NCI-H524 treated with DMSO at 0.1 percent for 48 hours (cell line): ENCODE measurements around the gene EFCAB6.

Source experiments
- DNase-seq: peaks from one replicate; lab custom pipeline; 2025; lab: John Stamatoyannopoulos, UW

The EFCAB6 gene

GRCh38 chr22:43812149-43812842 lies at the start of gene EFCAB6:
Gene EFCAB6, minus strand, starts transcription at chr22:43812305. Its CDS starts 29,987 bp downstream, at chr22:43782318.
- peak; percentile 65 for DNase-seq

GRCh38 chr22:43861529-43861928 lies 49.4 kb upstream of the EFCAB6 start:
- no peak for DNase-seq

- no peak for DNase-seq
Measured at GRCh38 chr22:43860831-43861230, 48.7 kb upstream of the EFCAB6 start.

GRCh38 chr22:43860126-43860525 lies 48.0 kb upstream of the EFCAB6 start:
- DNase-seq = peak; percentile 91

GRCh38 chr22:43859621-43860020 lies 47.5 kb upstream of the EFCAB6 start:
- no peak for DNase-seq

GRCh38 chr22:43859176-43859575 lies 47.1 kb upstream of the EFCAB6 start:
- DNase-seq = no peak

GRCh38 chr22:43858156-43858895 lies 46.2 kb upstream of the EFCAB6 start:
- DNase-seq = no peak

- DNase-seq = no peak
Measured at GRCh38 chr22:43857367-43857766, 45.3 kb upstream of the EFCAB6 start.

GRCh38 chr22:43855431-43855830 lies 43.3 kb upstream of the EFCAB6 start:
- no peak for DNase-seq

GRCh38 chr22:43854786-43855271 lies 42.7 kb upstream of the EFCAB6 start:
- DNase-seq = no peak

GRCh38 chr22:43854121-43854785 lies 42.1 kb upstream of the EFCAB6 start:
- no peak for DNase-seq

GRCh38 chr22:43853328-43853931 lies 41.3 kb upstream of the EFCAB6 start:
- no peak for DNase-seq

GRCh38 chr22:43852573-43853327 lies 40.6 kb upstream of the EFCAB6 start:
- DNase-seq = no peak

- no peak for DNase-seq
Measured at GRCh38 chr22:43851979-43852307, 39.8 kb upstream of the EFCAB6 start.

- no peak for DNase-seq
Measured at GRCh38 chr22:43851058-43851978, 39.2 kb upstream of the EFCAB6 start.

GRCh38 chr22:43850529-43850928 lies 38.4 kb upstream of the EFCAB6 start:
- DNase-seq = no peak

GRCh38 chr22:43849731-43850130 lies 37.6 kb upstream of the EFCAB6 start:
- DNase-seq = no peak

- DNase-seq = peak; percentile 21
Measured at GRCh38 chr22:43848366-43849171, 36.5 kb upstream of the EFCAB6 start.

- no peak for DNase-seq
Measured at GRCh38 chr22:43847376-43848289, 35.5 kb upstream of the EFCAB6 start.
